TTC549 (cell line): Measurements from ENCODE around the gene PTPRD.

Experiments
- FAIRE-seq: peaks from 2 replicates; lab custom pipeline; 2012; peaks lifted over from hg19 to GRCh38; lab: Jason Lieb, UNC

The PTPRD gene

GRCh38 chr9:10265153-10265631, 347.6 kb downstream of the PTPRD start:
- FAIRE-seq: no peak

GRCh38 chr9:10260501-10260900, 352.3 kb downstream of the PTPRD start:
- FAIRE-seq: no peak

DNA sequence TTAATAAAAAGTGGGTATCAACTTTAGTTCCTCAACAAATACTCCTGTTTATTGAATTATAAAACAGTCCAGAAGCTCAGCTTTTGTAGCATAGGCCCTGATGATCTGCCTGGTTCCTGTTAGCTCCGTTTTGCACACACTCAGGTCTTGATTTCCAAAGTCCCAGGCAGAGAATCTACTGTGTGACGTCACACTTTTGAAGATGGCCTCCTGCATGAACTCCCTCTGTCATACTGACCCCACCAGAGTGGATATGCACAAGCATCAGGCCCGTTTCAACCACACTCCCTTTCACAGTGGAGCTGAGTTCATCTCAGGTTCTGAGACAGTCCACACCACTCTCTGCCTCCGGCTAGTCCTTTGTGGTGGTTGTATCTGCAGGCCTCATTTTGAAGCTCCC, 353.1 kb downstream of the PTPRD start:
- FAIRE-seq: no peak

DNA sequence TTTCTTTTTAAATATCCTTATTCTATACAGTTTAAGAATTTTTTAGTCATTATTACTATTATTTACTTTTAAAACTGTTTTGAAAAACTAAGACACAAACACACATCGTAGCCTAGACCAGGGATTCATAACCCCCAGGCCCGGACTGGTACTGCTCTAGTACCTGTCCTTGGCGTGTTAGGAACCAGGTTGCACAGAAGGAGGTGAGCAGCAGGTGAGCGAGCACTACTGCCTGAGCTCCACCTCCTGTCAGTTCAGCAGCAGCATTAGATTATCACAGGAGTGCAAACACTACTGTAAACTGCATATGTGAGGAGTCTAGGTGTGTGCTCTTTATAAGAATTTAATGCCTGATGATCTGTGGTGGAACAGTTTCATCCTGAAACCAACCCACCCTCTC, 357.0 kb downstream of the PTPRD start:
- no peak for FAIRE-seq

- FAIRE-seq: no peak
Observed at GRCh38 chr9:10254338-10254737, 358.5 kb downstream of the PTPRD start.

DNA sequence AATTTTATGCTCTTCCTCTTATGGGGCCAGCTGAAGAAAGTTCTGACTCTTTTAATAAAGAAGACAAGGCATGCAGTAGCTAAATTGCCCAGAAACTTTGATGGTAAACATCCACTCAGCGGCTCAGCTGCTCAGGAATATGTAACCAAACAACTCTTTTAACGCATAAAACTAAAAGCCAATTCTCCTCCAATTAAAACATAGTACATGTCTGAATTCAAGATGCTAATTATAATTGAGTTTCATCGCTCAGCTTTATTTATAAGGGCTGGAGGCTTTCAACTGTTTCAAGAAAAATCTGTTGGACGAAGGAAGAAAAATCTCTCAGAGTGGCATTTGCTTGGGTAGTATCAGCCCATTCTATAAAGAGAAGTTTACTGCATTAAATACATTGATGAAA, 359.5 kb downstream of the PTPRD start:
- no peak for FAIRE-seq

- FAIRE-seq: no peak
Observed at GRCh38 chr9:10252174-10252573, 360.6 kb downstream of the PTPRD start.

GRCh38 chr9:10251490-10251889, 361.3 kb downstream of the PTPRD start:
- FAIRE-seq: no peak

DNA sequence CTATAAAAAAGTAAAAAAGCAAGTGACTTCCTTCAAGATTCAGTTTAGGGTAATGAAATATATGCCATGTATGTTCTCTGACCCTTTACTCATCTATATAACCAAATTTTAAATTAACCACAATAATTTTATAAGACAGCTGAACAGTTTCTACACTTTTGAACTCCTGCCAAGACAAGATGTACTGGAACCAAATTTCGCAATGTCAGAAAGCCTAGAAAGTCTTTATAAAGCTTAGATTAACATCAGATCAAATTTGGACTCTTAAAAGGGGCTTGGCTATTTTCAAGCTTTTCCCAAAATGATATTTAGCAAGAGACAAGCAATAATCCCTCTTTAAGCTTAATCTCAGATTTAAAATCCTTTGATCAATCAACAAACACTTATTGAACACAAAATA, 362.6 kb downstream of the PTPRD start:
- FAIRE-seq: no peak

GRCh38 chr9:10248890-10249289, 363.9 kb downstream of the PTPRD start:
- FAIRE-seq: no peak

DNA sequence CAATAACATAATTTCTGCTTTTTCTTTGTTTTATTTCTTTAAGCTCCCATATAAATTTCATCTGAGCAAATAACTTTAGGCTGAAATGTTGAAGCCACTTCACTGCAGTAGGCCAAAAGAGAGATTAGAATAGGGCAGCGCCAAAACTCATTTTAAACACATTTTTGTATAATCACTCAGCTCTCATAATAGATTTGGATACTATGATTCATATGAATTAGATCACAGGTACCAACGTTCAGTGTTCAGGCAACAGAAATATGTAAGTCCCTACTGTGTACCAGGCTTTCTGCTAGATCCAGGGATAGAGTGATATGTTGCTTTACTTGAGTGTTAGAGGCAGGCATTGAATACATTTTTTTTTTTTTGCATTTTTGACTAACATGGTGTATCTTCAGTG, 370.5 kb downstream of the PTPRD start:
- FAIRE-seq: no peak

- FAIRE-seq: no peak
Observed at GRCh38 chr9:10238087-10238486, 374.7 kb downstream of the PTPRD start.

DNA sequence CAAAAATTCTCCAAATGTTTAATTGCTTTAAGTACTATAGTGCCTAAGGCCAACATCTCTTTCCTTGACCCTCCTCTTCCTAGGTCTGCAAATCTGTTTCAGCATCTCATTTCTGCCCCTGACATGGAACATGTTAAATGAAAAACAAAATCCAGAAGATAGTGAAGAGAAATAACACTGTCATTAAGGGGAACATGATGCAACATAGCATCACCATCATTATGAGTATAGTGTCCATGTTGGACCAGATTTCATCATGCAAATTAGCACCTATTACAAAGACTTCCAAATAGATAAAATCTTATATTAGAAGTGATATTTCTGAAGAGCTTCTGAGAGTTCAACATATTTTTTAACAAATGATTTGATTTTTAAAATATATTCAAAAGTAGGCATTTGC, 375.2 kb downstream of the PTPRD start:
- FAIRE-seq: no peak

- FAIRE-seq: no peak
Observed at GRCh38 chr9:10236161-10236560, 376.6 kb downstream of the PTPRD start.

GRCh38 chr9:10235376-10235775, 377.4 kb downstream of the PTPRD start:
- FAIRE-seq: no peak

- FAIRE-seq: no peak
Observed at GRCh38 chr9:10232352-10232930, 380.4 kb downstream of the PTPRD start.

DNA sequence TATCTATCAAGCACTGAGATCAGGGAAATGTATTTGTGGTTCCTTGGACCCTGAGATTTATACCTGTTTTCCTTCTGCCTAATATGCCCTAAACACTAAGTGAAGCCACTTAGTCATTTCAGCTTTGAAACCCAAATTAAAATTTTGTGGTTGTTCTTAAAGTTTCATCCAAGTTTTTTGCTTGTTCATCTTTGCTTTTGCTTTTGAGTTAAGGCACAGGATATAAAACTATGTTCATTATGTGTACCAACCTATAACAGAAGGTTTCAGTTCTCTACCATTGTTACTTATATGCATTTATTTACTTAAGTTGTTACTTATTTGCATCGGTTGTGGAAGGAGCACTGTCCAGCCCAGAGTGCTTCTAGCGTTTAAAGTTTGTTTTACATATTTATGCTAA, 382.3 kb downstream of the PTPRD start:
- FAIRE-seq: no peak

- FAIRE-seq: no peak
Observed at GRCh38 chr9:10228082-10228481, 384.7 kb downstream of the PTPRD start.

- FAIRE-seq: no peak
Observed at GRCh38 chr9:10226996-10227395, 385.8 kb downstream of the PTPRD start.

DNA sequence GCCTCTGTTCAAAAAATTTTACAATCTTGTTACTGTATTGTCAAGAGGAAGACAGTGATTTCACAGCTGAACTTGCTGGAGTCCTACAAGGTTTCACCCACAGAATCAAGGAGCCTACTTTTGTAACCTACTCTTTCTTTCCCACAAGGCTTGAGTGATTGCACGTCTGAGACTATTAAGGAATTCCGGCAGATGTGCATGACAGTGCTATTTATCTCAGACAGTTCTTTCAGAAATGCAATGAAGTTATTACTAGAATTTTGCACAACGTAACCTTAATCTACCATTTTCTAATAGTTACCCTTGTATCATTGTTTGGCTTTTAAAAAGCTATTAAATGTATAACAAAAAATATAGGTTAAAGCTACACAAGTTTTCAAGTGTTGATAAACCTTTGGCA, 400.1 kb downstream of the PTPRD start:
- FAIRE-seq: no peak

GRCh38 chr9:10208691-10209069, 404.1 kb downstream of the PTPRD start:
- no peak for FAIRE-seq

- no peak for FAIRE-seq
Observed at GRCh38 chr9:10204276-10204675, 408.5 kb downstream of the PTPRD start.

- no peak for FAIRE-seq
Observed at GRCh38 chr9:10173561-10173960, 439.2 kb downstream of the PTPRD start.

GRCh38 chr9:10172476-10172875, 440.3 kb downstream of the PTPRD start:
- no peak for FAIRE-seq

DNA sequence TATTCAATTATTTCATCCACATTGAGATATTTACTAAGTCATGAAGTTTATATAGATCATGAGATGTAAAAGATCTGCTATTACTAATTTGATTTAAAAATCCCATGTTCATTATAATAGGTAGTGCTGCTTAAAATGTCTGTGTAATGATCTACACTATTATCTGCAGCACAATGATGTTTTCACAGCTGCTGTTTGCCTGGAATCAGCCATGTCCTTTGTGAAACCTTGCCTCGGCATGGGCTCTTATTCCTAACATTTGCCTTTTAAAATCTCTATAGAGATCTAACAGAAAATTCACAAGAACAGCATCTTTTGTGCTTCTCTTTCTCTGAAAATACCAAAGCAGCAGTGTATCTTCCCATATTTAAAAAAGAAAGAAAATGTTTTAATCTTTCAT, 444.6 kb downstream of the PTPRD start:
- no peak for FAIRE-seq
